Measurements from ENCODE around the gene MZF1.

Gene MZF1

GRCh38 chr19:58538257-58539168, 34.6 kb downstream of the MZF1 start:
- DNase-seq, result no peak

GRCh38 chr19:58536852-58537798, 36.0 kb downstream of the MZF1 start:
- DNase-seq, result no peak

- DNase-seq, result no peak
Observed at GRCh38 chr19:58535857-58536256, 37.3 kb downstream of the MZF1 start.

- no peak for DNase-seq
Observed at GRCh38 chr19:58531034-58531840, 41.9 kb downstream of the MZF1 start.

GRCh38 chr19:58529405-58529804, 43.7 kb downstream of the MZF1 start:
- no peak for DNase-seq

- no peak for DNase-seq
Observed at GRCh38 chr19:58522709-58523108, 50.4 kb downstream of the MZF1 start.

- no peak for DNase-seq
Observed at GRCh38 chr19:58521651-58522050, 51.5 kb downstream of the MZF1 start.

- DNase-seq, result no peak
Observed at GRCh38 chr19:58520257-58520599, 52.9 kb downstream of the MZF1 start.

- DNase-seq, result peak; percentile 91
Observed at GRCh38 chr19:58519355-58520256, 53.5 kb downstream of the MZF1 start, which contains the start of gene ZBTB45. TSS of gene ZBTB45 (minus strand) at chr19:58519810. CDS start at chr19:58517673, 2,137 bp downstream.

GRCh38 chr19:58519087-58519354, 54.1 kb downstream of the MZF1 start:
- DNase-seq, result peak; percentile 60

GRCh38 chr19:58518256-58519086, 54.7 kb downstream of the MZF1 start:
- no peak for DNase-seq

GRCh38 chr19:58516964-58517833, 55.9 kb downstream of the MZF1 start:
- no peak for DNase-seq

- no peak for DNase-seq
Observed at GRCh38 chr19:58516246-58516836, 56.8 kb downstream of the MZF1 start.

GRCh38 chr19:58515259-58515658, 57.9 kb downstream of the MZF1 start:
- no peak for DNase-seq

GRCh38 chr19:58514564-58515022, 58.5 kb downstream of the MZF1 start:
- no peak for DNase-seq

GRCh38 chr19:58513694-58514563, 59.2 kb downstream of the MZF1 start:
- DNase-seq, result peak; percentile 71

GRCh38 chr19:58513213-58513693, 59.9 kb downstream of the MZF1 start:
- DNase-seq, result no peak

All from NCI-H510A (cell line).